ENCODE results near the gene MAN1A2. TPM values are rescaled to one million over a fixed set of nuclear protein-coding genes. Genes with fewer than 3 reads are reported as not detected.

The MAN1A2 gene
- total RNA-seq, 1 experiment from 2014 or later: 33.4 TPM

GRCh38 chr1:117559985-117560384, 192.7 kb downstream of the MAN1A2 start:
- ChIA-PET CTCF (interaction anchor here (1.4 kb wide), 1 partner anchor 25 kb away, joined by 5 read pairs; no protein-coding TSS in a partner anchor), POLR2A (no interaction called here)
- peaks cover 9% of the 10 kb centered on the region for H3K27me3 Mint-ChIP-seq (ENCODE audit: insufficient read depth, unreplicated experiment)
- H3K27ac Mint-ChIP-seq (ENCODE audit: low read depth, unreplicated experiment): no peak overlapping the region
- no TSS peak for BruUV-seq (replicated peaks)
- intact Hi-C loops (cut with micrococcal nuclease): no loop called here
- peaks cover 8% of the 10 kb centered on the region for H3K9me3 Mint-ChIP-seq (ENCODE audit: unreplicated experiment)
- H3K4me1 Mint-ChIP-seq (ENCODE audit: insufficient read depth, unreplicated experiment): no peaks in the 10 kb centered on the region
- no peak for DNase-seq (ENCODE audit: unreplicated experiment)
- no peaks in the 10 kb centered on the region for H3K36me3 Mint-ChIP-seq (ENCODE audit: insufficient read depth, unreplicated experiment)
- TF ChIP-seq CTCF (IDR thresholded peaks at IDR 0.05; ENCODE audit: unreplicated experiment): no peak
- no peak overlapping the region for H3K4me3 Mint-ChIP-seq (ENCODE audit: unreplicated experiment)

DNA sequence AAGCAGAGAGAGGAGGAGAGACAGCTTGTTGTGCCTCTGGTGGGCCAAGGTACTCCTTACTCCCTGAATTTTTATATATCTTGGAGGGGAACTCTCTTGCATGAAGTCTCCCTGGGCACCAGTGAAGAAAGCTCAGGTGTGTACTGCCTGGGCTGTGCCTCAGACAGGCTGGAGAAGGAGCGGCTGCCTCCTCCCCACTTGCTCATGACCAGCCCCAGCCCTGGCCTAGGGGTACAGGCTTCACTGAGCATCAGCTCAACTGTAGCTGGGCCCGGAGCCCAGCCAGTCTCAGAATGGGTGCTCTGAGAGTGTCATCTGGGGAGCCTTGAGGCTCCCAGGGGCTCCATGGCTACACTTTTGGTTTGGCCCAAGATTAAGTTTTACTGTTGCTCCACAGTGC, 193.8 kb downstream of the MAN1A2 start:
- Mint-ChIP-seq H3K27ac (ENCODE audit: low read depth, unreplicated experiment) (no peak overlapping the region), H3K27me3 (ENCODE audit: insufficient read depth, unreplicated experiment) (peaks cover 9% of the 10 kb centered on the region), H3K4me3 (ENCODE audit: unreplicated experiment) (no peak overlapping the region), H3K4me1 (ENCODE audit: insufficient read depth, unreplicated experiment) (no peaks in the 10 kb centered on the region), H3K9me3 (ENCODE audit: unreplicated experiment) (peaks cover 8% of the 10 kb centered on the region), H3K36me3 (ENCODE audit: insufficient read depth, unreplicated experiment) (no peaks in the 10 kb centered on the region)
- POLR2A ChIA-PET: no interaction called here
- no peak for TF ChIP-seq CTCF (IDR thresholded peaks at IDR 0.05; ENCODE audit: unreplicated experiment)
- no TSS peak for BruUV-seq (replicated peaks)
- no peak for DNase-seq (ENCODE audit: unreplicated experiment)
- intact Hi-C loops (cut with micrococcal nuclease): no loop called here
- CTCF ChIA-PET: no interaction called here

- H3K4me1 Mint-ChIP-seq (ENCODE audit: insufficient read depth, unreplicated experiment): no peaks in the 10 kb centered on the region
- CTCF ChIA-PET: interaction anchor here (1.4 to 2.0 kb wide), 2 partner anchors 27 to 193 kb away, joined by 4 to 5 read pairs; no protein-coding TSS in a partner anchor
- POLR2A ChIA-PET: no interaction called here
- intact Hi-C loops (cut with micrococcal nuclease): no loop called here
- H3K4me3 Mint-ChIP-seq (ENCODE audit: unreplicated experiment): no peak overlapping the region
- peaks cover 8% of the 10 kb centered on the region for H3K9me3 Mint-ChIP-seq (ENCODE audit: unreplicated experiment)
- no peaks in the 10 kb centered on the region for H3K36me3 Mint-ChIP-seq (ENCODE audit: insufficient read depth, unreplicated experiment)
- TF ChIP-seq CTCF (IDR thresholded peaks at IDR 0.05; ENCODE audit: unreplicated experiment): no peak
- no peak overlapping the region for H3K27ac Mint-ChIP-seq (ENCODE audit: low read depth, unreplicated experiment)
- DNase-seq (ENCODE audit: unreplicated experiment): no peak
- no TSS peak for BruUV-seq (replicated peaks)
- peaks cover 9% of the 10 kb centered on the region for H3K27me3 Mint-ChIP-seq (ENCODE audit: insufficient read depth, unreplicated experiment)
These were observed 194.3 kb downstream of the MAN1A2 start for GRCh38 chr1:117561551-117561950.

GRCh38 chr1:117562581-117563491, 195.6 kb downstream of the MAN1A2 start:
- no peak for DNase-seq (ENCODE audit: unreplicated experiment)
- intact Hi-C loops (cut with micrococcal nuclease): no loop called here
- CTCF ChIA-PET: interaction anchor here (0.8 to 2.0 kb wide), 4 partner anchors 27 to 192 kb away, joined by 3 to 5 read pairs (median 4); no protein-coding TSS in a partner anchor
- H3K4me3 Mint-ChIP-seq (ENCODE audit: unreplicated experiment): no peak overlapping the region
- no peaks in the 10 kb centered on the region for H3K4me1 Mint-ChIP-seq (ENCODE audit: insufficient read depth, unreplicated experiment)
- H3K27me3 Mint-ChIP-seq (ENCODE audit: insufficient read depth, unreplicated experiment): peaks cover under 1% of the 10 kb centered on the region
- no TSS peak for BruUV-seq (replicated peaks)
- H3K9me3 Mint-ChIP-seq (ENCODE audit: unreplicated experiment): peaks cover 8% of the 10 kb centered on the region
- no peak for TF ChIP-seq CTCF (IDR thresholded peaks at IDR 0.05; ENCODE audit: unreplicated experiment)
- POLR2A ChIA-PET: no interaction called here
- H3K36me3 Mint-ChIP-seq (ENCODE audit: insufficient read depth, unreplicated experiment): no peaks in the 10 kb centered on the region
- no peak overlapping the region for H3K27ac Mint-ChIP-seq (ENCODE audit: low read depth, unreplicated experiment)

Measured in MCF 10A (cell line).